GM12878 (cell line): ENCODE measurements around the gene MSH5. TPM values are rescaled to one million over a fixed set of nuclear protein-coding genes. Genes with fewer than 3 reads are reported as not detected.

Experiments used
- ATAC-seq: fragments of 200-7000 bp; cut with Tn5 transposase; 3 replicates; pipeline ENCODE4 v1.9.1; 2020; ENCODE audit warnings: mild to moderate bottlenecking, moderate library complexity
- BruUV-seq: library from RNA; stranded (reverse); fragments of 400-500 nt; replicated peaks from 2 replicates; lab custom pipeline; 2021; lab: Mats Ljungman, UMichigan
- CTCF ChIA-PET: fragments of 300-600 bp; sonication (Branson Sonifier 250); formaldehyde crosslinking; extraction: SDS; loops from one replicate; lab custom pipeline; 2021; ENCODE audit warnings: inconsistent platforms; lab: Yijun Ruan, JAX
- POLR2A ChIA-PET: fragments of 350-600 bp; formaldehyde crosslinking; extraction: SDS; loops from one replicate; lab custom pipeline; 2021; ENCODE audit warnings: inconsistent platforms; lab: Charles Lee
- RAD21 ChIA-PET: fragments of 300-600 bp; sonication (Branson Sonifier 250); formaldehyde crosslinking; loops from one replicate; lab custom pipeline; 2023; ENCODE audit warnings: antibody characterized with exemption; ENCODE audit not compliant: unreplicated experiment; lab: Charles Lee
- SMC1A ChIA-PET: fragments of 300-600 bp; sonication (Branson Sonifier 250); formaldehyde crosslinking; loops from one replicate; lab custom pipeline; 2023; ENCODE audit not compliant: unreplicated experiment, uncharacterized antibody; lab: Charles Lee
- DNase-seq: peaks from one replicate; pipeline ENCODE4 v3.0.0-alpha.2; 2011; ENCODE audit warnings: low read depth, low spot score
- FAIRE-seq: peaks from 3 replicates; lab custom pipeline; 2011; peaks lifted over from hg19 to GRCh38; lab: Jason Lieb, UNC
- H2AFZ ChIP-seq: 2 replicates; pipeline ENCODE4 v1.6.0; 2011; ENCODE audit warnings: low read depth, low read length, control low read depth; ENCODE audit not compliant: control insufficient read depth
- H3K27ac ChIP-seq: 2 replicates; pipeline ENCODE4 v1.5.1; 2011; ENCODE audit warnings: control low read depth; ENCODE audit not compliant: control insufficient read depth, insufficient read depth
- H3K27me3 ChIP-seq, 2 experiments: replicated peaks in 1 of 2; 2 replicates each; pipeline versions ENCODE4 v1.6.0 to v1.6.1; 2011; ENCODE audit warnings: low read length in 1 of 2; ENCODE audit not compliant: control insufficient read depth in 2 of 2, insufficient read depth in 2 of 2
- H3K36me3 ChIP-seq, 2 experiments: 2 replicates each; pipeline ENCODE4 v1.5.1; 2011; ENCODE audit warnings: low read length in 1 of 2; ENCODE audit not compliant: control insufficient read depth in 2 of 2, insufficient read depth in 2 of 2
- H3K4me1 ChIP-seq: 2 replicates; pipeline ENCODE4 v1.6.1; 2011; ENCODE audit warnings: mild to moderate bottlenecking, low read length, moderate library complexity, mixed read lengths; ENCODE audit not compliant: control insufficient read depth, insufficient read depth
- H3K4me2 ChIP-seq: 2 replicates; pipeline ENCODE4 v1.6.0; 2011; ENCODE audit warnings: control low read depth; ENCODE audit not compliant: control insufficient read depth, insufficient read depth
- H3K4me3 ChIP-seq: fragments of 200-600 bp; sonication (generic); 2 replicates; pipeline ENCODE4 v1.5.1; 2016
- H3K79me2 ChIP-seq: 2 replicates; pipeline ENCODE4 v1.6.0; 2011; ENCODE audit warnings: low read length; ENCODE audit not compliant: control insufficient read depth, insufficient read depth
- H3K9ac ChIP-seq: 2 replicates; pipeline ENCODE4 v1.8.0; 2011; ENCODE audit warnings: low read length, control low read depth, mixed read lengths; ENCODE audit not compliant: control insufficient read depth, insufficient read depth
- H3K9me3 ChIP-seq: replicated peaks from 3 replicates; pipeline ENCODE4 v1.5.1; 2011; ENCODE audit warnings: mild to moderate bottlenecking, low read length; ENCODE audit not compliant: control insufficient read depth, insufficient read depth
- H4K20me1 ChIP-seq: 2 replicates; pipeline ENCODE4 v1.6.0; 2011; ENCODE audit not compliant: control insufficient read depth, insufficient read depth
- BCL3 ChIP-seq: IDR thresholded peaks from 2 replicates; pipeline ENCODE4 v1.6.1; 2011; ENCODE audit warnings: borderline replicate concordance, low read depth, mild to moderate bottlenecking, moderate library complexity, low read length; ENCODE audit not compliant: insufficient read depth, poor library complexity, severe bottlenecking
- CREM ChIP-seq: IDR thresholded peaks from 2 replicates; pipeline ENCODE4 v1.6.1; 2014; ENCODE audit warnings: antibody characterized with exemption, low read depth
- FOXM1 ChIP-seq: IDR thresholded peaks from 2 replicates; pipeline ENCODE4 v1.6.1; 2012; ENCODE audit warnings: low read depth, mild to moderate bottlenecking, inconsistent platforms, low read length, moderate library complexity
- HDAC6 ChIP-seq: fragments of 200-600 bp; sonication (generic); IDR thresholded peaks from one replicate; pipeline ENCODE4 v1.8.0; 2017; ENCODE audit warnings: antibody characterized with exemption; ENCODE audit not compliant: unreplicated experiment
- HDGF ChIP-seq: fragments of 450-650 bp; IDR thresholded peaks from 2 replicates; pipeline ENCODE4 v1.6.1; 2016; ENCODE audit warnings: antibody characterized with exemption
- LARP7 ChIP-seq: fragments of 450-650 bp; IDR thresholded peaks from 2 replicates; pipeline ENCODE4 v1.6.1; 2017; ENCODE audit warnings: mild to moderate bottlenecking
- NFIC ChIP-seq: IDR thresholded peaks from 2 replicates; pipeline ENCODE4 v1.6.1; 2012; ENCODE audit warnings: low read depth, mild to moderate bottlenecking, inconsistent platforms, low read length, moderate library complexity
- NR2C1 ChIP-seq: fragments of 450-650 bp; IDR thresholded peaks from 2 replicates; pipeline ENCODE4 v1.6.1; 2017; ENCODE audit warnings: antibody characterized with exemption, mild to moderate bottlenecking, moderate library complexity
- RELA ChIP-seq: fragments of 450-650 bp; IDR thresholded peaks from 2 replicates; pipeline ENCODE4 v1.8.0; 2014; ENCODE audit warnings: borderline replicate concordance; ENCODE audit not compliant: partially characterized antibody
- RELB ChIP-seq: fragments of 450-650 bp; IDR thresholded peaks from 2 replicates; pipeline ENCODE4 v1.6.1; 2017; ENCODE audit warnings: low read depth, mild to moderate bottlenecking, moderate library complexity
- SMAD1 ChIP-seq: fragments of 450-650 bp; IDR thresholded peaks from 2 replicates; pipeline ENCODE4 v1.6.1; 2018; ENCODE audit warnings: mild to moderate bottlenecking, low read depth; ENCODE audit not compliant: partially characterized antibody
- SREBF1 ChIP-seq: IDR thresholded peaks from 2 replicates; pipeline ENCODE4 v1.6.1; 2012; ENCODE audit warnings: mild to moderate bottlenecking, low read length
- SUPT20H ChIP-seq: IDR thresholded peaks from 2 replicates; pipeline ENCODE4 v1.6.1; 2011; ENCODE audit warnings: low read depth, mild to moderate bottlenecking, low read length, moderate library complexity, borderline replicate concordance; ENCODE audit not compliant: control insufficient read depth
- TBL1XR1 ChIP-seq: IDR thresholded peaks from 2 replicates; pipeline ENCODE4 v1.6.1; 2012; ENCODE audit warnings: low read depth, low read length, improper control_type of control experiment
- TCF7 ChIP-seq: IDR thresholded peaks from 2 replicates; pipeline ENCODE4 v1.6.1; 2014; ENCODE audit warnings: antibody characterized with exemption, borderline replicate concordance
- WGBS: methylation state at CpG from one replicate; pipeline ENCODE4 v1.1.6; 2016; ENCODE audit warnings: low lambda C conversion rate; ENCODE audit not compliant: insufficient replicate concordance, insufficient coverage; ENCODE audit errors: missing lambda C conversion rate; 5-methylcytosine and 5-hydroxymethylcytosine counted together
- in situ Hi-C: fragments of 300-500 bp; cut with MboI; formaldehyde crosslinking; loops from 9 replicates; pipeline ENCODE4 v1.14.3; 2018; ENCODE audit warnings: mixed read lengths
- intact Hi-C: fragments of 100-400 bp; cut with micrococcal nuclease; formaldehyde crosslinking; loops from one replicate; pipeline ENCODE4 v1.14.2; 2022; ENCODE audit not compliant: unreplicated experiment
- polyA plus RNA-seq, 11 experiments: library from polyadenylated mRNA; depleted of rRNA in 4 of 11; unstranded in 6 of 11; stranded (reverse) in 5 of 11; fragments of >200 nt; fragmentation: Nextera tagmentation in 4 of 11; fragmentation: Illumina TruSeq in 1 of 11; extraction: Ambion mirVana in 4 of 11; extraction: Trizol in 1 of 11; gene quantifications; 1 replicate in 1 of 11; 2 replicates in 10 of 11; pipeline versions ENCODE4 v1.2.1 to v1.2.3, GENCODE V29; 2011 to 2016; ENCODE audit warnings: inconsistent platforms in 2 of 11, missing spikeins in 2 of 11, low read depth in 1 of 11
- total RNA-seq, 4 experiments: library from RNA; depleted of rRNA in 3 of 4; stranded (reverse); fragments of >200 nt in 3 of 4; fragmentation: Illumina TruSeq in 1 of 4; extraction: Trizol in 1 of 4; gene quantifications; 2 replicates each; pipeline versions ENCODE4 v1.2.1 to v1.2.3, GENCODE V29; 2013 to 2021

The MSH5 gene
- total and polyA plus RNA-seq, 10 of the 15 experiments (the other 5 are each of a cell fraction or from before 2014, with no cell fraction given), result 9.1 to 52.7 (median 30.0) TPM

- ChIA-PET CTCF (interaction anchor here (0.5 to 2.1 kb wide), 3 partner anchors 13 to 135 kb away, joined by 3 to 8 read pairs (median 5); partner anchors contain the start of gene MSH5), RAD21 (no interaction called here), SMC1A (interaction anchor here (1.1 kb wide), 1 partner anchor 30 kb away, joined by 3 read pairs; no protein-coding TSS in a partner anchor), POLR2A (interaction anchor here (0.7 kb wide), 1 partner anchor 123 kb away, joined by 3 read pairs; no protein-coding TSS in a partner anchor)
- Histone ChIP-seq H3K4me1 (no peaks in the 10 kb centered on the region), H3K79me2 (no peaks in the 10 kb centered on the region), H3K36me3 (peaks cover 0 to 3% of the 10 kb centered on the region in 2 experiments; a peak in 1 of 4 replicates), H3K4me3 (no peak overlapping the region), H3K4me2 (no peak overlapping the region), H3K9ac (no peak overlapping the region), H2AFZ (no peak overlapping the region), H3K27me3 (no peaks in the 10 kb centered on the region), H3K27ac (no peak overlapping the region), H4K20me1 (no peaks in the 10 kb centered on the region), H3K9me3 (no peaks in the 10 kb centered on the region)
- no TSS peak for BruUV-seq
- intact Hi-C loops (no loop called here), in situ Hi-C loops (no loop called here)
- no peak for FAIRE-seq
- 85% methylated on average over 8 of the region's 8 CpGs for WGBS
- no peak for DNase-seq
- peak; percentile 74 for TF ChIP-seq BCL3
- TF ChIP-seq SMAD1, result no peak
- TF ChIP-seq SREBF1, result no peak
- ATAC-seq, result no peak
Measured at GRCh38 chr6:31752739-31753319, 13.0 kb downstream of the MSH5 start.

GRCh38 chr6:31758281-31758680 lies 18.5 kb downstream of the MSH5 start:
- SMC1A ChIA-PET, result no interaction called here
- RAD21 ChIA-PET, result interaction anchor here (0.9 kb wide), 1 partner anchor 19 kb away, joined by 5 read pairs; the partner anchor contains the start of gene MSH5
- no peak overlapping the region for H3K4me3 ChIP-seq
- CTCF ChIA-PET, result interaction anchor here (1.0 to 4.2 kb wide), 3 partner anchors 12 to 132 kb away, joined by 3 to 24 read pairs (median 3); no protein-coding TSS in a partner anchor
- H3K9me3 ChIP-seq, result no peaks in the 10 kb centered on the region
- H3K27ac ChIP-seq, result no peak overlapping the region
- H4K20me1 ChIP-seq, result no peaks in the 10 kb centered on the region
- no peak for DNase-seq
- H3K79me2 ChIP-seq, result no peaks in the 10 kb centered on the region
- no peak overlapping the region for H3K4me2 ChIP-seq
- intact Hi-C loops (no loop called here), in situ Hi-C loops (no loop called here)
- no peaks in the 10 kb centered on the region; a peak in 2 of 4 replicates for H3K36me3 ChIP-seq
- no peak overlapping the region for H3K9ac ChIP-seq
- POLR2A ChIA-PET, result interaction anchor here (1.0 kb wide), 1 partner anchor 43 kb away, joined by 3 read pairs; no protein-coding TSS in a partner anchor
- no TSS peak for BruUV-seq
- 97% methylated on average over 2 of the region's 2 CpGs for WGBS
- no peak overlapping the region for H2AFZ ChIP-seq
- no peaks in the 10 kb centered on the region for H3K27me3 ChIP-seq
- H3K4me1 ChIP-seq, result no peaks in the 10 kb centered on the region
- FAIRE-seq, result no peak
- ATAC-seq, result no peak
- TF ChIP-seq RELA (no peak), HDAC6 (no peak), TBL1XR1 (no peak), RELB (no peak), FOXM1 (no peak), HDGF (no peak), SUPT20H (no peak), NFIC (no peak), LARP7 (no peak), CREM (no peak), NR2C1 (no peak), TCF7 (no peak)
